GM21423 (cell line): ENCODE results near the gene PXDN.
"Not testable (repeated sequence)": the region's sequence is repeated elsewhere in the genome, so short reads cannot be mapped to it uniquely, and the experiment has no call there.

Source experiments
- ATAC-seq: cut with Tn5 transposase; IDR thresholded peaks from one replicate; pipeline ENCODE4 v1.9.1; 2021; ENCODE audit warnings: mild to moderate bottlenecking, moderate library complexity; ENCODE audit not compliant: unreplicated experiment

Gene PXDN

GRCh38 chr2:1743396-1744150 lies 742 bp downstream of the PXDN start:
- ATAC-seq = no peak

GRCh38 chr2:1742681-1743395 lies 1.5 kb downstream of the PXDN start:
- no peak for ATAC-seq

- no peak for ATAC-seq
Observed at GRCh38 chr2:1742301-1742680, 2.0 kb downstream of the PXDN start.

- no peak for ATAC-seq
Observed at GRCh38 chr2:1741851-1742250, 2.5 kb downstream of the PXDN start.

- ATAC-seq = no peak
Observed at GRCh38 chr2:1740716-1741589, 3.4 kb downstream of the PXDN start.

GRCh38 chr2:1739961-1740715 lies 4.2 kb downstream of the PXDN start:
- no peak for ATAC-seq

- ATAC-seq = no peak
Observed at GRCh38 chr2:1739322-1739957, 4.9 kb downstream of the PXDN start.

GRCh38 chr2:1738646-1739302 lies 5.5 kb downstream of the PXDN start:
- no peak for ATAC-seq

- ATAC-seq = no peak
Observed at GRCh38 chr2:1738163-1738562, 6.2 kb downstream of the PXDN start.

- no peak for ATAC-seq
Observed at GRCh38 chr2:1736997-1737480, 7.3 kb downstream of the PXDN start.

GRCh38 chr2:1736045-1736444 lies 8.3 kb downstream of the PXDN start:
- no peak for ATAC-seq

GRCh38 chr2:1733298-1733697 lies 11.0 kb downstream of the PXDN start:
- ATAC-seq = not testable (repeated sequence)

- ATAC-seq = no peak
Observed at GRCh38 chr2:1731963-1732768, 12.1 kb downstream of the PXDN start.

- ATAC-seq = no peak
Observed at GRCh38 chr2:1731447-1731962, 12.8 kb downstream of the PXDN start.

GRCh38 chr2:1730015-1730927 lies 14.0 kb downstream of the PXDN start:
- ATAC-seq = no peak

GRCh38 chr2:1729242-1729641 lies 15.1 kb downstream of the PXDN start:
- ATAC-seq = no peak

GRCh38 chr2:1728821-1729220 lies 15.5 kb downstream of the PXDN start:
- no peak for ATAC-seq
